H1 (cell line): ENCODE data around the gene CPNE5. TPM values are rescaled to one million over a fixed set of nuclear protein-coding genes. Genes with fewer than 3 reads are reported as not detected.

Experiments
- CTCF ChIA-PET: fragments of 300-600 bp; sonication (Branson Sonifier 250); formaldehyde crosslinking; loops from one replicate; lab custom pipeline; 2021; ENCODE audit not compliant: partially characterized antibody; lab: Charles Lee
- POLR2A ChIA-PET: fragments of 300-600 bp; sonication (Branson Sonifier 250); formaldehyde crosslinking; loops from one replicate; lab custom pipeline; 2021; ENCODE audit warnings: inconsistent platforms; ENCODE audit not compliant: partially characterized antibody; lab: Charles Lee
- DNase-seq, 2 experiments: peaks; one replicate each; pipeline versions ENCODE4 v3.0.0 to v3.0.0-alpha.2; 2010 to 2022; ENCODE audit warnings: low spot score in 2 of 2, low read depth in 1 of 2, mixed read lengths in 1 of 2
- FAIRE-seq: peaks from 2 replicates; lab custom pipeline; 2011; peaks lifted over from hg19 to GRCh38; lab: Jason Lieb, UNC
- H2AFZ ChIP-seq: 2 replicates; pipeline ENCODE4 v1.8.1; 2012; ENCODE audit warnings: low read length, inconsistent platforms
- H2AK5ac ChIP-seq: 2 replicates; pipeline ENCODE4 v1.6.1; 2013; ENCODE audit warnings: low read depth, low read length
- H2BK120ac ChIP-seq: replicated peaks from 2 replicates; pipeline ENCODE3; 2013; ENCODE audit warnings: low read depth, low read length, inconsistent platforms
- H2BK12ac ChIP-seq: 2 replicates; pipeline ENCODE4 v1.6.1; 2013; ENCODE audit warnings: low read depth, low read length
- H2BK15ac ChIP-seq: 2 replicates; pipeline ENCODE4 v1.6.1; 2013; ENCODE audit warnings: low read length
- H2BK20ac ChIP-seq: 2 replicates; pipeline ENCODE4 v1.6.1; 2013; ENCODE audit warnings: low read length
- H2BK5ac ChIP-seq: 2 replicates; pipeline ENCODE4 v1.6.1; 2013; ENCODE audit warnings: low read depth, low read length
- H3K14ac ChIP-seq: 2 replicates; pipeline ENCODE4 v1.6.1; 2013; ENCODE audit warnings: inconsistent platforms; ENCODE audit not compliant: insufficient read length
- H3K18ac ChIP-seq: 2 replicates; pipeline ENCODE4 v1.6.1; 2013; ENCODE audit warnings: low read length; ENCODE audit errors: extremely low read depth
- H3K23ac ChIP-seq: 2 replicates; pipeline ENCODE4 v1.6.1; 2013; ENCODE audit warnings: inconsistent platforms; ENCODE audit not compliant: insufficient read length
- H3K23me2 ChIP-seq: 2 replicates; pipeline ENCODE4 v1.6.1; 2013; ENCODE audit warnings: low read depth, low read length
- H3K27ac ChIP-seq: 2 replicates; pipeline ENCODE4 v1.6.1; 2011; ENCODE audit warnings: low read depth, low read length, inconsistent platforms
- H3K27me3 ChIP-seq, 4 experiments: replicated peaks in 1 of 4; 1 replicate in 1 of 4; 2 replicates in 3 of 4; pipeline versions ENCODE4 v1.6.1 to v1.8.1; 2011 to 2013; ENCODE audit warnings: low read length in 3 of 4, mild to moderate bottlenecking in 3 of 4, inconsistent platforms in 2 of 4, mixed read lengths in 2 of 4, moderate library complexity in 1 of 4; ENCODE audit not compliant: control insufficient read depth in 3 of 4, insufficient read depth in 3 of 4; ENCODE audit errors: extremely low read depth in 1 of 4
- H3K36me3 ChIP-seq, 4 experiments: 2 replicates each; pipeline versions ENCODE4 v1.6.1 to v1.8.1; 2011 to 2013; ENCODE audit warnings: mild to moderate bottlenecking in 4 of 4, low read length in 3 of 4, moderate library complexity in 2 of 4, control low read depth in 1 of 4, inconsistent platforms in 1 of 4; ENCODE audit not compliant: insufficient read depth in 4 of 4, control insufficient read depth in 2 of 4
- H3K4ac ChIP-seq: replicated peaks from 2 replicates; pipeline ENCODE3; 2013; ENCODE audit warnings: low read length, low read depth, mixed read lengths, inconsistent platforms; ENCODE audit not compliant: insufficient read length
- H3K4me1 ChIP-seq, 4 experiments: replicated peaks in 1 of 4; 1 replicate in 1 of 4; 2 replicates in 3 of 4; pipeline versions ENCODE4 v1.6.1 to v1.8.1; 2011 to 2013; ENCODE audit warnings: low read length in 3 of 4, inconsistent platforms in 2 of 4, mixed read lengths in 1 of 4; ENCODE audit not compliant: insufficient read depth in 4 of 4, control insufficient read depth in 3 of 4
- H3K4me2 ChIP-seq, 2 experiments: 2 replicates each; pipeline versions ENCODE4 v1.6.1 to v1.8.1; 2011 to 2013; ENCODE audit warnings: low read depth in 2 of 2, low read length in 2 of 2, control low read depth in 1 of 2, inconsistent platforms in 1 of 2, mild to moderate bottlenecking in 1 of 2; ENCODE audit not compliant: insufficient read depth in 1 of 2
- H3K4me3 ChIP-seq, 4 experiments: fragments of 200-600, 300-600 bp in 1 of 4; sonication (generic), shearing (Covaris generic), sonication (Bioruptor Twin) in 1 of 4; 2 replicates each; pipeline versions ENCODE4 v1.5.1 to v1.8.1; 2011 to 2016; ENCODE audit warnings: low read length in 4 of 4, low read depth in 3 of 4, control low read depth in 2 of 4, inconsistent platforms in 2 of 4, mild to moderate bottlenecking in 2 of 4, mixed read lengths in 1 of 4, moderate library complexity in 1 of 4; ENCODE audit not compliant: insufficient read depth in 2 of 4; ENCODE audit errors: extremely low read depth in 1 of 4
- H3K56ac ChIP-seq: replicated peaks from 2 replicates; pipeline ENCODE3; 2013; ENCODE audit warnings: low read depth, mild to moderate bottlenecking, mixed read lengths, low read length, inconsistent platforms; ENCODE audit not compliant: insufficient read length
- H3K79me1 ChIP-seq: 2 replicates; pipeline ENCODE4 v1.6.1; 2013; ENCODE audit warnings: low read depth, low read length, control low read depth
- H3K79me2 ChIP-seq, 2 experiments: 2 replicates each; pipeline versions ENCODE4 v1.6.1 to v1.8.1; 2012 to 2013; ENCODE audit warnings: low read length in 2 of 2, mild to moderate bottlenecking in 2 of 2, inconsistent platforms in 1 of 2; ENCODE audit not compliant: insufficient read depth in 2 of 2, control insufficient read depth in 1 of 2
- H3K9ac ChIP-seq, 4 experiments: replicated peaks in 1 of 4; 1 replicate in 1 of 4; 2 replicates in 3 of 4; pipeline versions ENCODE4 v1.6.1 to v1.8.1; 2011 to 2013; ENCODE audit warnings: low read depth in 3 of 4, low read length in 3 of 4, control low read depth in 2 of 4, mild to moderate bottlenecking in 2 of 4, moderate library complexity in 2 of 4, inconsistent platforms in 1 of 4; ENCODE audit errors: extremely low read depth in 1 of 4
- H3K9me3 ChIP-seq, 2 experiments: 2 replicates each; pipeline versions ENCODE4 v1.6.1 to v1.8.1; 2012 to 2013; ENCODE audit warnings: mild to moderate bottlenecking in 2 of 2, moderate library complexity in 2 of 2, control low read depth in 1 of 2, inconsistent platforms in 1 of 2, low read depth in 1 of 2, low read length in 1 of 2, mixed read lengths in 1 of 2; ENCODE audit not compliant: insufficient read depth in 2 of 2
- H4K20me1 ChIP-seq, 2 experiments: replicated peaks in 1 of 2; 2 replicates each; pipeline versions ENCODE3 to v1.8.1; 2011 to 2013; ENCODE audit warnings: inconsistent platforms in 2 of 2, low read length in 2 of 2, mild to moderate bottlenecking in 1 of 2; ENCODE audit not compliant: insufficient read depth in 2 of 2, control insufficient read depth in 1 of 2
- H4K5ac ChIP-seq: 2 replicates; pipeline ENCODE4 v1.6.1; 2013; ENCODE audit warnings: low read length, low read depth, mixed read lengths, inconsistent platforms; ENCODE audit not compliant: insufficient read length
- H4K8ac ChIP-seq: 2 replicates; pipeline ENCODE4 v1.8.0; 2013; ENCODE audit warnings: mild to moderate bottlenecking, moderate library complexity, low read length, inconsistent platforms; ENCODE audit not compliant: insufficient read depth; ENCODE audit errors: extremely low read depth
- H4K91ac ChIP-seq: replicated peaks from 2 replicates; pipeline ENCODE3; 2013; ENCODE audit warnings: low read length, mixed read lengths, inconsistent platforms; ENCODE audit not compliant: insufficient read length
- BACH1 ChIP-seq: IDR thresholded peaks from 2 replicates; pipeline ENCODE4 v1.6.1; 2012; ENCODE audit warnings: low read length, improper control_type of control experiment
- E2F6 ChIP-seq: IDR thresholded peaks from 2 replicates; pipeline ENCODE4 v1.6.1; 2012; ENCODE audit warnings: inconsistent platforms
- KDM5A ChIP-seq: fragments of 200-600 bp; IDR thresholded peaks from 2 replicates; pipeline ENCODE4 v1.7.1; 2012; ENCODE audit warnings: mild to moderate bottlenecking, low read length, inconsistent platforms, mixed read lengths
- NANOG ChIP-seq: IDR thresholded peaks from 2 replicates; pipeline ENCODE4 v1.6.1; 2011; ENCODE audit warnings: low read length, low read depth, mild to moderate bottlenecking, inconsistent platforms; ENCODE audit not compliant: insufficient read depth, poor library complexity, severe bottlenecking
- POLR2AphosphoS5 ChIP-seq: IDR thresholded peaks from 2 replicates; pipeline ENCODE4 v1.6.1; 2011; ENCODE audit warnings: low read depth, low read length
- RAD21 ChIP-seq, 2 experiments: IDR thresholded peaks in 1 of 2; conservative IDR thresholded peaks in 1 of 2; 2 replicates each; pipeline ENCODE4 v1.6.1; 2011; ENCODE audit warnings: low read depth in 2 of 2, low read length in 2 of 2, improper control_type of control experiment in 1 of 2, inconsistent platforms in 1 of 2, mild to moderate bottlenecking in 1 of 2, moderate library complexity in 1 of 2
- SAP30 ChIP-seq: fragments of 300-600 bp; sonication (generic); IDR thresholded peaks from 2 replicates; pipeline ENCODE4 v1.7.1; 2012; ENCODE audit warnings: low read length, moderate library complexity, mild to moderate bottlenecking, inconsistent platforms; ENCODE audit not compliant: insufficient read depth, insufficient replicate concordance
- TBP ChIP-seq: IDR thresholded peaks from 2 replicates; pipeline ENCODE4 v1.6.1; 2011; ENCODE audit warnings: low read depth, low read length, improper control_type of control experiment
- TCF12 ChIP-seq: IDR thresholded peaks from 2 replicates; pipeline ENCODE4 v1.6.1; 2011; ENCODE audit warnings: low read depth, mild to moderate bottlenecking, low read length
- TEAD4 ChIP-seq: IDR thresholded peaks from 2 replicates; pipeline ENCODE4 v1.6.1; 2012; ENCODE audit warnings: low read depth, low read length, inconsistent platforms, mixed read lengths
- WGBS, 2 experiments: shearing (Covaris generic) in 1 of 2; methylation state at CpG; one replicate each; pipeline versions ENCODE4 v1.1.6 to v1.1.7; 2013 to 2015; ENCODE audit warnings: low lambda C conversion rate in 2 of 2, mixed read lengths in 2 of 2, inconsistent platforms in 1 of 2, low coverage in 1 of 2, missing lambda C conversion rate in 1 of 2; ENCODE audit not compliant: insufficient replicate concordance in 2 of 2, insufficient coverage in 1 of 2, insufficient read length in 1 of 2; ENCODE audit errors: extremely low coverage in 1 of 2, missing lambda C conversion rate in 1 of 2; 5-methylcytosine and 5-hydroxymethylcytosine counted together
- polyA plus RNA-seq, 7 experiments: library from polyadenylated mRNA; depleted of rRNA in 3 of 7; stranded (reverse) in 5 of 7; unstranded in 2 of 7; fragments of >200 nt in 5 of 7; fragments of 200-250 nt in 2 of 7; gene quantifications; 1 replicate in 5 of 7; 2 replicates in 1 of 7; 4 replicates in 1 of 7; pipeline versions ENCODE4 v1.2.1 to v1.2.3, GENCODE V29; 2011 to 2013; ENCODE audit warnings: missing spikeins in 2 of 7, mixed read lengths in 2 of 7
- total RNA-seq: library from RNA; stranded (reverse); fragmentation: NEBNext Ultra II Directional; extraction: Animal tissue kit (Norgen Biotek cat#: 25700); gene quantifications from 2 replicates; pipeline ENCODE4 v1.2.1, GENCODE V29; 2021

Gene CPNE5
- total and polyA plus RNA-seq, 2 of the 8 experiments (the other 6 are each of a cell fraction or from before 2014, with no cell fraction given): 0.88 to 1.8 TPM

- CTCF ChIA-PET: interaction anchor here (0.6 to 6.5 kb wide), 23 partner anchors 9 to 1559 kb away, joined by 3 to 77 read pairs (median 4); partner anchors contain the start of gene C6orf89
- peak; percentile 86 for TF ChIP-seq TBP
- peak; percentile 38 for TF ChIP-seq NANOG
- TF ChIP-seq SAP30: no peak
- peak; percentile 72 for TF ChIP-seq TEAD4
- TF ChIP-seq TCF12: no peak
- TF ChIP-seq BACH1: no peak
- TF ChIP-seq POLR2AphosphoS5: peak; percentile 77
- peak; percentile 57 for TF ChIP-seq E2F6
- TF ChIP-seq KDM5A: peak; percentile 73
- TF ChIP-seq RAD21 (IDR thresholded peaks at IDR 0.05 in 1 of 2, conservative IDR thresholded peaks at IDR 0.05 in 1 of 2; ENCODE audit: low read depth in 2 of 2, low read length in 2 of 2): no peak
These were observed 35.4 kb upstream of the CPNE5 start, which contains the start of gene PPIL1 for GRCh38 chr6:36874443-36875249. TSS of gene PPIL1 (minus strand) at chr6:36874803. CDS start at chr6:36874772, 31 bp downstream.

More at GRCh38 chr6:36874443-36875249, 35.4 kb upstream of the CPNE5 start, which contains the start of gene PPIL1:
- Histone ChIP-seq H3K36me3 (peaks cover 3 to 21% (median 7%) of the 10 kb centered on the region in 4 experiments; a peak in 7 of 8 replicates), H3K4me3 (peak within 1 kb of the TSS; percentile 83 to 91 (median 87)), H3K27me3 (no peaks in the 10 kb centered on the region), H3K27ac (peak within 1 kb of the TSS; percentile 93), H3K18ac (peak within 1 kb of the TSS; percentile 100), H3K4me2 (peak within 1 kb of the TSS; percentile 66 to 79), H3K56ac (peak within 1 kb of the TSS; percentile 55), H3K23me2 (peaks cover 4% of the 10 kb centered on the region; the same call in 1 of the 2 replicates), H4K8ac (peak within 1 kb of the TSS; percentile 95; the same call in 1 of the 2 replicates), H4K20me1 (no peaks in the 10 kb centered on the region), H3K14ac (peak within 1 kb of the TSS; percentile 1), H3K79me1 (no peaks in the 10 kb centered on the region; the same call in 1 of the 2 replicates), H4K5ac (peak within 1 kb of the TSS; percentile 94), H2BK15ac (no peak within 1 kb of the TSS; the same call in 1 of the 2 replicates), H3K9me3 (no peaks in the 10 kb centered on the region), H2BK20ac (no peak within 1 kb of the TSS; the same call in 1 of the 2 replicates), H2BK120ac (no peak within 1 kb of the TSS), H3K79me2 (peaks cover 0 to 35% of the 10 kb centered on the region in 2 experiments; a peak in 2 of 4 replicates), H2AK5ac (no peak within 1 kb of the TSS), H2AFZ (peak within 1 kb of the TSS; percentile 96), H4K91ac (peak within 1 kb of the TSS; percentile 16), H3K23ac (no peak within 1 kb of the TSS), H3K4me1 (peaks cover 0 to 4% (median 1%) of the 10 kb centered on the region in 4 experiments; a peak in 3 of 7 replicates), H3K4ac (no peak within 1 kb of the TSS), H2BK12ac (peak within 1 kb of the TSS; percentile 94; the same call in 1 of the 2 replicates), H2BK5ac (peak within 1 kb of the TSS; percentile 96), H3K9ac (peak within 1 kb of the TSS; percentile 87 to 99 (median 92))
- WGBS, 2 experiments: 0% methylated on average over 53 of the region's 54 CpGs; no CpG with 5 or more reads in 1 of the 2 experiments
- POLR2A ChIA-PET: interaction anchor here (0.6 to 3.6 kb wide), 29 partner anchors 10 to 266 kb away, joined by 3 to 35 read pairs (median 4); partner anchors contain the start of genes C6orf89 and MTCH1
- FAIRE-seq: no peak
- peak in 1 of 2 experiments; percentile 82 for DNase-seq
